Tibial nerve (tissue), 4 donors: ENCODE data around the gene PFDN2. TPM values are rescaled to one million over a fixed set of nuclear protein-coding genes. Genes with fewer than 3 reads are reported as not detected.

ENCODE experiments used
- DNase-seq, 2 donors: peaks; one replicate each; pipeline ENCODE4 v3.0.0-alpha.2; 2019; ENCODE audit warnings: low spot score in 2 of 2
- H3K27ac ChIP-seq, 4 donors: fragments of 200-600 bp; sonication (generic) in 3 of 4; one replicate each; pipeline ENCODE4 v1.5.1; 2017 to 2019; ENCODE audit warnings: mild to moderate bottlenecking in 1 of 4
- H3K27me3 ChIP-seq, 2 donors: fragments of 200-600 bp; sonication (generic) in 1 of 2; one replicate each; pipeline versions ENCODE4 v1.5.1 to v1.6.0; 2017 to 2019
- H3K36me3 ChIP-seq, 3 donors: fragments of 200-600 bp; sonication (generic); one replicate each; pipeline ENCODE4 v1.5.1; 2018 to 2019
- H3K4me1 ChIP-seq, 4 donors: fragments of 200-600 bp; sonication (generic) in 3 of 4; one replicate each; pipeline ENCODE4 v1.5.1; 2017 to 2019
- H3K4me3 ChIP-seq, 4 donors: fragments of 200-600 bp; sonication (generic) in 3 of 4; one replicate each; pipeline ENCODE4 v1.5.1; 2017 to 2019; ENCODE audit warnings: mild to moderate bottlenecking in 1 of 4, moderate library complexity in 1 of 4
- H3K9me3 ChIP-seq, 4 donors: fragments of 200-600 bp; sonication (generic) in 3 of 4; one replicate each; pipeline ENCODE4 v1.5.1; 2017 to 2019
- EP300 ChIP-seq, 2 donors: sonication (generic); formaldehyde crosslinking; IDR thresholded peaks; one replicate each; pipeline ENCODE4 v1.6.1; 2017; ENCODE audit warnings: antibody characterized with exemption in 2 of 2, mild to moderate bottlenecking in 1 of 2
- POLR2A ChIP-seq, 2 donors: fragments of 450-650 bp; IDR thresholded peaks; one replicate each; pipeline ENCODE4 v1.6.1; 2017; ENCODE audit warnings: antibody characterized with exemption in 2 of 2, mild to moderate bottlenecking in 2 of 2, moderate library complexity in 2 of 2
- WGBS, 2 donors: methylation state at CpG; one replicate each; pipeline ENCODE4 v1.1.5; 2018; 5-methylcytosine and 5-hydroxymethylcytosine counted together
- total RNA-seq, 4 donors: library from RNA; depleted of rRNA; stranded (reverse); fragments of >200 nt; gene quantifications; one replicate each; pipeline ENCODE4 v1.1.0, GENCODE V29; 2016
- TF ChIP-seq, protein P1 (sequence below), 5 experiments: fragments of 200-600 bp in 3 of 5; fragments of 450-650 bp in 2 of 5; sonication (generic) in 3 of 5; IDR thresholded peaks; one replicate each; pipeline ENCODE4 v1.5.1; 2016 to 2019; ENCODE audit warnings: antibody characterized with exemption in 5 of 5, mild to moderate bottlenecking in 3 of 5, moderate library complexity in 2 of 5

The PFDN2 gene
- total RNA-seq, 4 donors from 2014 or later: 12.0 to 41.7 (median 39.8) TPM

GRCh38 chr1:161131523-161132409 lies 13.9 kb upstream of the PFDN2 start:
- Histone ChIP-seq H3K4me3 (peak overlapping the region; percentile 54 to 82 (median 75)), H3K27ac (peak overlapping the region; percentile 81 to 98 (median 95)), H3K27me3 (no peaks in the 10 kb centered on the region), H3K9me3 (no peaks in the 10 kb centered on the region), H3K4me1 (peaks cover 0 to 66% (median 30%) of the 10 kb centered on the region in 4 donors), H3K36me3 (peaks cover 0 to 31% (median 13%) of the 10 kb centered on the region in 3 donors)
- peak in 1 of 2 donors; percentile 41 for DNase-seq
- TF ChIP-seq, protein P1, sequence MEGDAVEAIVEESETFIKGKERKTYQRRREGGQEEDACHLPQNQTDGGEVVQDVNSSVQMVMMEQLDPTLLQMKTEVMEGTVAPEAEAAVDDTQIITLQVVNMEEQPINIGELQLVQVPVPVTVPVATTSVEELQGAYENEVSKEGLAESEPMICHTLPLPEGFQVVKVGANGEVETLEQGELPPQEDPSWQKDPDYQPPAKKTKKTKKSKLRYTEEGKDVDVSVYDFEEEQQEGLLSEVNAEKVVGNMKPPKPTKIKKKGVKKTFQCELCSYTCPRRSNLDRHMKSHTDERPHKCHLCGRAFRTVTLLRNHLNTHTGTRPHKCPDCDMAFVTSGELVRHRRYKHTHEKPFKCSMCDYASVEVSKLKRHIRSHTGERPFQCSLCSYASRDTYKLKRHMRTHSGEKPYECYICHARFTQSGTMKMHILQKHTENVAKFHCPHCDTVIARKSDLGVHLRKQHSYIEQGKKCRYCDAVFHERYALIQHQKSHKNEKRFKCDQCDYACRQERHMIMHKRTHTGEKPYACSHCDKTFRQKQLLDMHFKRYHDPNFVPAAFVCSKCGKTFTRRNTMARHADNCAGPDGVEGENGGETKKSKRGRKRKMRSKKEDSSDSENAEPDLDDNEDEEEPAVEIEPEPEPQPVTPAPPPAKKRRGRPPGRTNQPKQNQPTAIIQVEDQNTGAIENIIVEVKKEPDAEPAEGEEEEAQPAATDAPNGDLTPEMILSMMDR (IDR thresholded peaks at IDR 0.05): no peak
- no peak for TF ChIP-seq POLR2A (IDR thresholded peaks at IDR 0.05)
- TF ChIP-seq EP300 (IDR thresholded peaks at IDR 0.05): peak in 1 of 2 donors; percentile 22
- WGBS, 2 donors: 2% methylated on average over 22 of the region's 22 CpGs

DNA sequence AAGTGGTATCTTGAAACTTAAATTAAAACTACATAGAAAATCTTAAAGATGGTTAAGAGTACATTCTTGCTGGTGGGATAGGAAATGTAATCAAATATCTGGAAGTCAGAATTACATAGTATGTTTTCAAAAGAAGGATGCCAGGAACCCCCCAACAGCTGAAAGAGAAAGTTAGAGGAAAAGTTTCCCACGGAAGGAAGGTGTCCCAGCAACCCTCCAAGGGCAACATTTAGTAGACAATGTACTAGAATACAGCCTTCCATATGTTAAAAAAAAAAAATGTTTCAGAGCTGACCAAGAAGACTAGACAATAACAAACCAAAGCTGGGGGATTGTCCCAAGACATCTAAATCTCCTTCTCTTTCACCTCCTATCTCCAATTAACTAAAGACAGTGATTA lies 12.4 kb upstream of the PFDN2 start:
- TF ChIP-seq, protein P1 (IDR thresholded peaks at IDR 0.05): no peak
- TF ChIP-seq POLR2A (IDR thresholded peaks at IDR 0.05): no peak
- no peak for TF ChIP-seq EP300 (IDR thresholded peaks at IDR 0.05)
- peaks cover 0 to 68% (median 30%) of the 10 kb centered on the region in 4 donors for H3K4me1 ChIP-seq
- DNase-seq: no peak
- H3K4me3 ChIP-seq: no peak overlapping the region
- peak overlapping the region in 1 of 4 donors; percentile 98 for H3K27ac ChIP-seq
- H3K27me3 ChIP-seq: no peaks in the 10 kb centered on the region
- WGBS, 2 donors: 33 to 41% methylated on average over 1 of the region's 1 CpG
- H3K9me3 ChIP-seq: no peaks in the 10 kb centered on the region
- peaks cover 0 to 46% (median 13%) of the 10 kb centered on the region in 3 donors for H3K36me3 ChIP-seq

DNA sequence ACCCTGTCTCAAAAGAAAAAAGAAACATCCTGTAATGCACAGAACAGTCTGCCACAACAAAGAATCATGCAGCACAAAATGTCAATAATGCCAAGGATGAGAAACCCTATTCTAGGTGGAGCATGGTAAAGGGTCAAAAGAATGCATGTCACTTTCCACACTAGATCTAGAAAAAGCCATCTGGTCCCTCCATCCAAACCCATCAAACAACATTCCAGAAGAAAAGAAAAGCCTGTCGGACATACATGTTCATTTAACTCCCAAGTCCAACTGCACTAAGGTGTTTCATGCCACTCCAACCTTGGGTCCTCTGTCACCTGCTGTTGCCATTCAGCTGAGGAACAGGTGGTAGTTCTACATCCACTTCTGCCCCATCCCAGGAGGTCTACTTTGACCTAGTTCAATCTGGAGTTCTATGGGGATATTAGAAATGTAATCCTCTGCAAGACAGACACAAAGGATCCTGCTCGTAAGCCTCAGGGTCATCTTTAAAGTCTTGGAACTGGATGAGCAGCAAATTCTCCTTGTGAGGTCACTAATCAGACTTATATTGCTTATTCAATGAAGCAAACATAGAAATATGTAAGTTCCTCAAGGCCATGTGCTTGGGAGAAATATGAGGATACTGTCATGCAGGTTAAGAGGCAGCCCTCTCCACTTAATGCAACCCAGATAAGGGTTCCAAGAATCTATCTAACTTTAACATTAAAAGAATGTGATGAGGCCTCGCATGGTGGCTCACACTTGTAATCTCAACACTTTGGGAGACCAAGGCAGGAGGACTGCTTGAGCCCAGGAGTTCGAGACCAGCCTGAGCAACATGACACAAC lies 11.0 kb upstream of the PFDN2 start:
- peaks cover 0 to 61% (median 13%) of the 10 kb centered on the region in 3 donors for H3K36me3 ChIP-seq
- peaks cover 0 to 57% (median 26%) of the 10 kb centered on the region in 4 donors for H3K4me1 ChIP-seq
- no peak for TF ChIP-seq POLR2A (IDR thresholded peaks at IDR 0.05)
- no peaks in the 10 kb centered on the region for H3K9me3 ChIP-seq
- H3K27me3 ChIP-seq: no peaks in the 10 kb centered on the region
- H3K4me3 ChIP-seq: no peak overlapping the region
- H3K27ac ChIP-seq: no peak overlapping the region
- WGBS, 2 donors: 96 to 97% methylated on average over 4 of the region's 4 CpGs
- no peak for DNase-seq

- no peak for DNase-seq
- Histone ChIP-seq H3K27me3 (no peaks in the 10 kb centered on the region), H3K36me3 (peaks cover 0 to 72% (median 13%) of the 10 kb centered on the region in 3 donors), H3K4me1 (peaks cover 0 to 51% (median 21%) of the 10 kb centered on the region in 4 donors), H3K9me3 (no peaks in the 10 kb centered on the region), H3K27ac (peak overlapping the region in 1 of 4 donors; percentile 29), H3K4me3 (no peak overlapping the region)
- TF ChIP-seq, protein P1 (IDR thresholded peaks at IDR 0.05): no peak
- TF ChIP-seq EP300 (IDR thresholded peaks at IDR 0.05) (no peak), POLR2A (IDR thresholded peaks at IDR 0.05) (no peak)
- 76 to 90% methylated on average over 2 of the region's 2 CpGs for WGBS, 2 donors
Observed at GRCh38 chr1:161127649-161128048, 9.8 kb upstream of the PFDN2 start.

GRCh38 chr1:161122967-161123366 lies 5.1 kb upstream of the PFDN2 start:
- no peak overlapping the region for H3K27ac ChIP-seq
- no peaks in the 10 kb centered on the region for H3K9me3 ChIP-seq
- H3K27me3 ChIP-seq: no peaks in the 10 kb centered on the region
- H3K36me3 ChIP-seq: peaks cover 0 to 82% (median 0%) of the 10 kb centered on the region in 3 donors
- no peak for DNase-seq
- TF ChIP-seq EP300 (IDR thresholded peaks at IDR 0.05) (no peak), POLR2A (IDR thresholded peaks at IDR 0.05) (no peak)
- TF ChIP-seq, protein P1 (IDR thresholded peaks at IDR 0.05): no peak
- peaks cover 0 to 41% (median 23%) of the 10 kb centered on the region in 4 donors for H3K4me1 ChIP-seq
- H3K4me3 ChIP-seq: no peak overlapping the region
- 84 to 86% methylated on average over 6 of the region's 6 CpGs for WGBS, 2 donors
